EH (cell line): ENCODE measurements around the gene CCDC170.

Experiments used
- DNase-seq: peaks from one replicate; pipeline ENCODE4 v3.0.0-alpha.2; 2015; ENCODE audit warnings: low read depth

The CCDC170 gene

GRCh38 chr6:151546941-151547659 is 53.3 kb downstream of the CCDC170 start:
- no peak for DNase-seq

- no peak for DNase-seq
Observed at GRCh38 chr6:151548201-151548600, 54.4 kb downstream of the CCDC170 start.

- DNase-seq: no peak
Observed at GRCh38 chr6:151549790-151550189, 56.0 kb downstream of the CCDC170 start.

- DNase-seq: no peak
Observed at GRCh38 chr6:151550618-151551017, 56.8 kb downstream of the CCDC170 start.

DNA sequence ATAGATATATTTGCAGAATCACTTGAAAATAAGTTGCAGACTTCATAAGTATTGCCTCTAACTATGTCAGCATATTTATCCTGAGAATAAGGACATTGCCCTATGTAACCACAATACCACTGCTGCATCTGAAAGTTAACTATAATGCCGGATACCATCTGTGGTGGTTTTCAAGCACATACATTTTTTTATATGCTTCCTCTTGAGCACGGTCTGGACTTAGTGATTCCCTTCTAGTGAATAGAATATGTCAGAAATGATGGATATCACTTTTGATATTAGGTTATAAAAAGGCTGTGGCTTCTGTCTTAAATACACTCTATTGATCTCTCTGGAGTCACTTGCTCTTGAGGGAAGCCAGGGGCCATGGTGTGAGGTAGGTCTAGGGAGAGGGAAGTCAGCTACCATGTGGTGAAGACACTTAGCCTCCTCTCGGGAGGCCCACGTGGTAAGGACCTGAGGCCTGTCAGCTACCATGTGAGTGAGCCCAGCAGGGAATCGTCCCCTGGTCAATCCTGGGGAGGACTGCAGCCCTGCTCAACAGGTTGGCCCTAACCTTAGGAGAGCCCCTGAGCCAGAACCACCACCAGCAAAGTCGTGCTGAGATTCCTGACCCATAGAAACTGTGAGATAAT is 57.5 kb downstream of the CCDC170 start:
- DNase-seq: no peak

DNA sequence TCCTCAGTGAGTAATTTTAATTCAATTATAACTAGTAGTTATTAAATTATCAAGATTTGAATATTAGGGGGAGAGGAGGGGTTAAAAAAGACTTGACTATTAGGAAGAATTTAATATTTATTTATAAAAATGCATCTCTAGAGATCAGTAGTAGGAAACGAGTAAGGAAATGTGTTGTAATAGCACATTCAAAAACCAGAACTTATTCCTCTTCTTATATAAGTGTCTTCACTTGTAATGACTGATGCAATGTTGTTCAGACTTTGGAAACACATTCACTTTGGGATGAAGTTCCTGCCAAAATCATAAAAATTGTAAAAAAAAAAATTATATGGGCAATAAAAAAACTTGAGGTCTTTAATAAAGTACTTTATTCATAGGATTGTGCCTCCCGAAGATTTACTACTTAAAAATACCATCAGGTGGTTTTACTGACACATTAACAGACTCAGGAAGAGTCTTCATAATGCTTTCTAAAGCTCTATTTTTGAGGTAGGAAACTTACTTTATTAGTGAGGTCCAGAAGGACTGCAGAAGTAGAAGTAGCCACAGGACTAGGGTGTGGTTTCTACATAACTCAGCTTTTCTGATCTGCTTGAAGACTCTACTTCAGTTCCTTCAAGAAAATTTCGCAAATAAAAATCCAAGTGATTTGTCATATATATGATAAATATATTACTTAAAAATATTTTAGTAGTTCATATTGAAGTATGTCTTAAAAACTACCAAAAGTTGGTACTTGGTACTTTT is 59.8 kb downstream of the CCDC170 start:
- DNase-seq: no peak

DNA sequence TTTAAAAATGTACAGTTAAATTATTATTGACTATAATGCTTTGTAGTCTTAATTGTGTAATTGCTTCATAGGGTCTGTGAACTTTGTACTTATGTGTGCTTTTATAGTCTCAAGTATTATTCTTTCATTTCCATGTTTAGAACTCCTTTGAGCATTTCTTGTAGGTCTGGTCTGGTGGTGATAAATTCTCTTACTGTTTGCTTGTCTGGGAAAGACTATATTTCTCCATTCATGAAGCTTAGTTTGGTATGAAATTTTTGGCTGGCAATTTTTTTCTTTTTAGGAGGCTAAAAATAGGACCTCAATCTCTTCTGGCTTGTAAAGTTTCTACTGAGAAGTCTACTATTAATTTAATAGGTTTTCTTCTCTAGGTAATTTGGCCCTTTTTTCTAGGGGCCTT is 67.4 kb downstream of the CCDC170 start:
- no peak for DNase-seq

- no peak for DNase-seq
Observed at GRCh38 chr6:151564654-151565053, 70.8 kb downstream of the CCDC170 start.

GRCh38 chr6:151565940-151566339 is 72.1 kb downstream of the CCDC170 start:
- DNase-seq: no peak

DNA sequence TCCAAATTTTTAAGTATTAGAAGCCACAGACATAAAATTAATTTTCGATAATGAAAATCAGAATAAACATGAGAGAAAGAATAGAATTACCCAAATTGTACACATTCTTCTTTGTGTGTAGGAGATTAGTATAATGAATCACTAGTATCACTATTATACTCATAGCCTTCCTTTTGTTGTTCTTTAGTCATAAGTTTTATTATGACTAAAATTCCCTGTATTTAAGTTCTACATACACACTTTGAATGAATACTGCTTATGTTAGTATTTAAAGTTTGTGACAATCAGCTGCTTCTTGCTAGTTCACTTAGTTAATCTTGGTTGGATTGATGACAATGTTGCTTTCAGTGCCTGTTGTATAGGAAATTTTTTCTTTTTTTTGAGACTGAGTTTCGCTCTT is 72.7 kb downstream of the CCDC170 start:
- DNase-seq: no peak

DNA sequence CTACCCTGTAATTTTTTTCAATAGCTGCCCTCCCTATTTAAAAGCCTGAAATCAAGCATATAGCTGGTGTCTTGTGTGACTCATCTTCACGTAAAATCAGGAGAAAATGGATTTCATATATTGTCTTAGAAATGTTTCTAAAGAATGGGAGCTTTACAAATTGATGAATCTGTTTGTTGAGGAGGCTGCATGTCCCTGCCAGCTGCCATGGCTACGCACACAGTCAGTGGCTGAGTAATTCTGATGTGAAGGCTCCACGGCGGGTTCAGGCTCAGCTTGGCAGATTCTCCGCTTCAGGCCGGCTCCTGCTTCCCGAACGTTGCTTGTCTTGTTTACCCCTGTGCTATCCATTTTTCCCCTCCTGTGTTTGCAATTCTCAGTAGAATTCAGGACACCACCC is 82.8 kb downstream of the CCDC170 start:
- DNase-seq: no peak

DNA sequence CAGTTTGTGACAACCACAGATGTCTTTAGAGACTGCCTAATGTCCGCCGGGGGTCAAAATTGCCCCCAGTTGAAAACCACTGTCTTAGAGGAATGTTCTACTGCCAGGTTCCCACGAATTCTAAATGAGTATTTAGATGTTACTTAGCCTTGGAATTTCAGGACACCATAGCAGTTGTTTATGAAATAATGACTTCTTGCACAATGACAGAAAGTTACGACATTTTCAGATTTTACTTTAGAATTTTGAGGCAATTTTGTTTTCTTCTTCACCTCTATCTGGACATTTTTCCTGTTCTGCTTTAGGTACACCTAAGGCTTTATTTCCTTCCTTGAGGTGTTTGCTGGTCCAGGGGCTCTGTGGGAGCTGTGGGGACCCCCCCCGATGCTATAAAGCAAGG is 83.4 kb downstream of the CCDC170 start:
- no peak for DNase-seq

GRCh38 chr6:151585741-151586140 is 91.9 kb downstream of the CCDC170 start:
- DNase-seq: no peak

- DNase-seq: no peak
Observed at GRCh38 chr6:151589667-151590066, 95.8 kb downstream of the CCDC170 start.

GRCh38 chr6:151590742-151591141 is 96.9 kb downstream of the CCDC170 start:
- DNase-seq: no peak

DNA sequence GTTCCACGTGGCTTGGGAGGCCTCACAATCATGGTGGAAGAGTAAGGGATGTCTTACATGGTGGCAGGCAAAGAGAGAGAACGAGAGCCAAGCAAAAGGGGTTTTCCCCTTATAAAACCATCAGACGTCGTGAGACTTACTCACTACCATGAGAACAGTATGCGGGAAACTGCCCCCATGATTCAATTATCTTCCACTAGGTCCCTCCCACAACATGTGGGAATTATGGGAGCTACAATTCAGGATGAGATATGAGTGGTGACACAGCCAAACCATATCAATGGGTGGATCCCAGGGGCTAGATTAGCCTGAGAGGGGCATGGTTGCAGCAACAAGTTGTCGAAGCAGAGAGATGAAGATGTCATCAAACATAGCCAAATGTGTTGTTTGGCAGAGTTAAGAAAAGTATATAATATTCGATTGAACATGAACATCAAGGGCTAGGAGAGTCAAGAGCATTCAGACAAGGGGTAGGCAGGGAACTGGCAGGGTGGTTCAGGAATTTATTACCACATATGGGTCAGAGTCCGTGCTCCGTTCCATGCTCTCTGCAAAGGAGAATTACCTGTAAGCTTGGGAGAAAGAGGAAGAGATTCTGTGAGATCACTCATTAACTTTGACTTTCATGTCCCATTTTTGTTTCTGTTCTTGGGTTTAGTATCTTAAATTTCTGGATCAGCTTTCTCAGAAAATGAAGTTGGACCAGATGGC is 98.8 kb downstream of the CCDC170 start:
- DNase-seq: no peak

GRCh38 chr6:151609146-151609902 is 115.5 kb downstream of the CCDC170 start:
- no peak for DNase-seq

DNA sequence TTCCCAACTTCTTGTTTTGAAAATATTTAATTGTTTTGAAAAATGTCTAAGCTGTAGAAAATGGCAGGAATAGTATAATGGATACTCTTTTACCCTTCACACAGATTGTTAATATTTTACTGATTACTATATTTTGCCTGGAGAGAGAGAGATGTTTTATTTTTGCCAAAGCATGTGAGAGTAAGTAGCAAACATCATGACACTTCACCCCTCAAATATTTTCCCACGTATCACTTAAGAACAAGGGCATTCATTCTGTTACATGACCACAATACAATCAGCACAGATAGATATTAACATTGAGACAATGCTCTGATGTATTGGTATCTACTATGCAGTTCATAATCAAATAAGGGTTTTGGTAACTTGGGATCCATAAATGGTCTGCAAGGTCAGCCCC is 116.5 kb downstream of the CCDC170 start:
- no peak for DNase-seq

- no peak for DNase-seq
Observed at GRCh38 chr6:151614630-151615029, 120.8 kb downstream of the CCDC170 start.

- no peak for DNase-seq
Observed at GRCh38 chr6:151616091-151616513, 122.3 kb downstream of the CCDC170 start.

DNA sequence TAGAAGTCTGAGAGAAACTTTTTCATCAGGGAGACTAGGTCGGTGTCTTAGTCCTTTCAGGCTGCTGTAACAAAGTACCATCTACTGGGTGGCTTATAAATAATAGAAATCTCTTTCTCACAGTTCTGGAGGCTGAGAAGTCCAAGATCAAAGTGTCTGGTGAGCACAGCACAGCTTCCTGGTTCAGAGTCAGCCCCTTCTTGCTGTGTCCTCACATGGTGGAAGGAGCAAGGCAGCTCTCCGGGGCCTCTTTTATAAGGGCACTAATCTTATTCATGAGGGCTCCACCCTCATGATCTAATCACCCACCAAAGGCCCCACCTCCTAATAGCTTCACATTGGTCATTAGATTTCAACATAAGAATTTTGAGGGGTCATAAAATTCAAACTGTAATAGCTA is 122.8 kb downstream of the CCDC170 start:
- no peak for DNase-seq

DNA sequence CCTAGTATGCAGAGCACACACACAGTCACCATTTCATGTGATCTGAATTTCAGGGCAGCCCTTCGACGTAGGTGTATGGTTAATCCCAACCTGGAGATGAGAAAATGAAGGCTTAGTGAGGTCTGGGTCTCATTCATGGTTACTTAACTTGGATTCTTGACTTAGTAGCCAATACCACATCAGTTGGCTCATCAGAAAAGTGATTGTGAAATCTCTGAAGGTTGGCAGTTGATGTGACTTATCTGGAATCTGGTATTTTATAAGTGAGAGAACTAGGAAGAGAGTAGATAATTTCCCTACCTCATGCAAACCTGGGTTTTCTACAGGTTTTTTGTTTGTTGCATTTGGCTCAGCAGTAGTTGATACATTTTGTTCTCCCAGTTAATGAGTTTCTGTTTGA is 123.7 kb downstream of the CCDC170 start:
- no peak for DNase-seq
